Measurements from ENCODE around the gene RPL6.
"Not testable (repeated sequence)": the region's sequence is repeated elsewhere in the genome, so short reads cannot be mapped to it uniquely, and the experiment has no call there.

Gene RPL6

DNA sequence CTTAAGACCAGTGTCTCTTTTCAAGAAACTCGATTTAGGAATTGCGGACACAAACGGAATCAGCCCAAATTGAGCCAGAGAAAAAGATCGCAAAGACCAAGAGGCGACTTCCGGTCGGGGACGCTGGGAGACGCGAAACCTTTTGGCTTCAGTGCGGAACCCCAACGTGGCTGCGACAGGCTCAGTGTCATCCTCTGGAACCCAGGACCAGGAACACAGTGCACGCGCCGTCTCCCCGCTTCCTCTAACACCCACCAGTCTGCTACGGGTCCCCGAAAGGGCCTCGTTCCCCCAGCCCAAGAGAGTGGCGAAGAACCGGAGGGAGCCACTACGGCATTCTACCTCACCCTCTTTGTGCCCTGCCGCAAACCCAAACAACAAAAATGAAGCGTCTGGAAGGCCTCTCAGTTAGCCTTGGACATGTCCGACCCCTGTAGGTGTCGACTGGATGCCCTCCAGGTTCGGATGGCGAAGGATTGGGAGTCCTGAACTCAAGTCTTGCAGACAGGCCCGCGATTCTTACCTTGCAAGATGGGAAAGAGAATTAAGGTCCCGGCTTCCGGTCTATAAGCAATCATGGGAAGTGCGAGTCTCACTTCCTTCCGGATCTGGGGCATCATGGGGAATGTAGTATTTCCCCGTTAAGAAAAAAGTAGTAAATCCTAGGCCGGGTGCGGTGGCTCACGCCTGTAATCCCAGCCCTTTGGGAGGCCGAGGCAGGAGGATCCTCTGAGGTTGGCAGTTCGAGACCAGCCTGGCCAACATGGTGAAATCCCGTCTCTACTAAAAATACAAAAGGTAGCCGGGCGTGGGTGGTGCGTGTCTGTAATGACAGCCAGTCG is at the start of gene RPL6:
TSS of gene RPL6 (minus strand) at position 542 of the 842 bp plus-strand sequence. CDS start 949 bp downstream, outside the sequence.
- peak; percentile 54 to 57 for DNase-seq (ENCODE audit: low read depth in 1 of 2, low spot score in 1 of 2)

DNA sequence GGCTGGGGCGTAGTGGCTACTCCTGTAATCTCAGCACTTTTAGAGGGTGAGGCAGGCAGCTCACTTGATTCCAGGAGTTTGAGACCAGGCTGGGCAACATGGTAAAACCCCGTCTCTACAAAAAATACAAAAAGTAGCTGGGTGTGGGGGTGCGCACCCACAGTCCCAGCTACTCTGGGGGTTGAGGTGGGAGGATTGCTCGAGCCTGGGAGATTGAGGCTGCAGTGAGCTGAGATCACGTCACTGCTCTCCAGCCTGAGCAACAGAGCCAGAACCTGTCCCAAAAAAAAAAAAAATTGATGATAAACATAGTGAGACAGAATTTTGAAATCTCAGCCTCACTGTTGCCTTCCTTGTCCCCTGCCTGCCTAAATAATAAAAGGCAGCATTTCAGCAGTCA is 49.3 kb upstream of the RPL6 start:
- DNase-seq (ENCODE audit: low read depth in 1 of 2, low spot score in 1 of 2) = no peak

DNA sequence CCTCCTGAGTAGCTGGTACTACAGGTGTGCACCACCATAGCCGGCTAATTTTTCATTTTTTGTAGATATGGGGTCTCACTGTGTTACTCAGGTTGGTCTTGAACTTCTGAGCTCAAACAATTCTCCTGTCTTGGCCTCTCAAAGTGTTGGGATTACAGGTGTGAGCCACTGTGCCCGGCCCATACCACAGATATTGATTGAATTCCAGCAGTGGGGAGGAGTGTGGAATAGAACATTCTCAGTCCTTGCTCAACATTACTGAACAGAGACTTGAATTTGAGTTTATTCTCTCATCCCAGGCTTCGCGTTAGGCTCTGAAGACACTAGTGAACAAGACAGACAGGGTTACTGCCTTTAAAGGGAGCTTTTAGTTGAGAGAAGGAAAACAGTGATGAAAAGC is 48.9 kb upstream of the RPL6 start:
- DNase-seq (ENCODE audit: low read depth in 1 of 2, low spot score in 1 of 2) = no peak

DNA sequence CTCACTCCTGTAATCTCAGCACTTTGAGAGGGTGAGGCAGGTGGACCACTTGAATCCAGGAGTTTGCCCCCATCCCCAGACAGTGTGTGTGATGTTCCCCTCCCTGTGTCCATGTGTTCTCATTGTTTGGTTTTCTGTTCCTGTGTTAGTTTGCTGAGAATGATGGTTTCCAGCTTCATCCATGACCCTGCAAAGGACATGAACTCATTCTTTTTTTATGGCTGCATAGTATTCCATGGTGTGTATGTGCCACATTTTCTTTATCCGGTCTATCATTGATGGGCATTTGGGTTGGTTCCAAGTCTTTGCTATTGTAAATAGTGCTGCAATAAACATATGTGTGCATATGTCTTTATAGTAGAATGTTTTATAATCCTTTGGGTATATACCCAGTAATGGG is 47.7 kb upstream of the RPL6 start:
- DNase-seq (ENCODE audit: low read depth in 1 of 2, low spot score in 1 of 2) = not testable (repeated sequence)

DNA sequence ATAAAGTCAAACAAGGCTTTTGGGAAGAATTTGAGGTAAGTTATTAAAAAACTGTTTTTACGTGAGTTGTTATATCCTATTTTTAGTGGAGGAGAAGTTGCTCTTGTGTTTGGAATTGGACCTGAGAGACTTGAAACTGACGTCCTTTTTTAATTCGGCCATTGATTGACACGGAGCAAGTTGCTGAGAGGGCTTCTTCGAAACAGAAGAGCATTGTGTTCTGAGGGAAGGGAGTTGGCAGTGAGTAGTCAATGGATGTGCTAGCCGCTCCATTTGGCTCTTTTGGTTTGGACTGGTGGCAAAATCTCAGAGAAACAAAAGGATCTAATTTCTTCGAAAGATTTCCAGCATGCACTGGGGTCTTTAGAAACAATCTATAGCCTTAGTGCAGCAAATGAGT is 46.6 kb upstream of the RPL6 start:
- DNase-seq (ENCODE audit: low read depth in 1 of 2, low spot score in 1 of 2) = no peak

DNA sequence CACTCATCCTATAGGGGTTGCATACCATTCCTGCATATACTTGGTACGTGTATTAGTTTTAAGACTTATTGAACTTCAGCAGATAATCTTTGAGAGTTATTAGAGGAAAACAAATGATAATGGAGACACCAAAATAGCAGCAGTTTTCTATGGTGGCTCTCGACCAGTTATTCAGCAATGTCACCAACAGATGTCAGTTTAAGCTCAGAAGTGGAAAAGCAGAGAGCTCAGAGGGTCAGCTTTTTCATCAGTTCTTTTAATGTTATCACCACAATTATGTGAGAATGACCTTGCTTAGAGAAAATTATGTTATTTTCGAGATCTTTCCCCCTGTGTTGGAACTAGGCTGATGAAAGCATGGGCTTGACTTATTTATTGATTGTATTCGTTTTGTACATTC is 41.3 kb upstream of the RPL6 start:
- no peak for DNase-seq (ENCODE audit: low read depth in 1 of 2, low spot score in 1 of 2)

DNA sequence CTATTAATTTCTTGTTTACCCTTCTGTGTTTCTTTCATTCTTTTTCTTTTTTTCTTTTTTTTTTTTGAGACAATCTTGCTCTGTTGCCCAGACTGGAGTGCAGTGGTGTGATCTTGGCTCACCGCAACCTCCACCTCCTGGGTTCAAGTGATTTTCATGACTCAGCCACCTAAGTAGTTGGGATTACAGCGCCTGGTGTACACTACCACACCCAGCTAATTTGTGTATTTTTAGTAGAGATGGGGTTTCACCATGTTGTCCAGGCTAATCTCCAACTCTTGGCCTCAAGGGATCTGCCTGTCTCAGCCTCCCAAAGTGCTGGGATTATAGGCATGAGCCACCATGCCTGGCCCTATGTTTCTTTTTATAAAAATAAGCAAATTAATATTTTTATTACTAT is 38.8 kb upstream of the RPL6 start:
- not testable (repeated sequence) for DNase-seq (ENCODE audit: low read depth in 1 of 2, low spot score in 1 of 2)

DNA sequence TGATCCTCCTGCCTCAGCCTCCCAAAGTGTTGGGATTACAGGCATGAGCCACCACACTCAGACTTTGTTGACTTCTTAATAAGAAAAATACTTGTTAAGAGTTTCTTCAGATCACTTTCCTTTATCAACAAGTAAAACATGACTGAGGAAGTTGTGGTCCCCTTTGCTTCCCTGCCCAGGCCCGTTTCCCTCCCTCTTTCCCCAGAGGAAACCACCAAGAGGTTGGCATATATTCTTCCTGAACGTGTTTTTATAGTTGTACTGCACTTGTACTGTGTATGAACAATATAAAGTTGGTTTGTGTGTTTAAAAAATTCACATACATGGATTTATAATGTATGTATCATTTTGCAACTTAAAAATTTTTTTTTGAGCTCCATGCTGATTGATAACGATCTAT is 37.7 kb upstream of the RPL6 start:
- no peak for DNase-seq (ENCODE audit: low read depth in 1 of 2, low spot score in 1 of 2)

DNA sequence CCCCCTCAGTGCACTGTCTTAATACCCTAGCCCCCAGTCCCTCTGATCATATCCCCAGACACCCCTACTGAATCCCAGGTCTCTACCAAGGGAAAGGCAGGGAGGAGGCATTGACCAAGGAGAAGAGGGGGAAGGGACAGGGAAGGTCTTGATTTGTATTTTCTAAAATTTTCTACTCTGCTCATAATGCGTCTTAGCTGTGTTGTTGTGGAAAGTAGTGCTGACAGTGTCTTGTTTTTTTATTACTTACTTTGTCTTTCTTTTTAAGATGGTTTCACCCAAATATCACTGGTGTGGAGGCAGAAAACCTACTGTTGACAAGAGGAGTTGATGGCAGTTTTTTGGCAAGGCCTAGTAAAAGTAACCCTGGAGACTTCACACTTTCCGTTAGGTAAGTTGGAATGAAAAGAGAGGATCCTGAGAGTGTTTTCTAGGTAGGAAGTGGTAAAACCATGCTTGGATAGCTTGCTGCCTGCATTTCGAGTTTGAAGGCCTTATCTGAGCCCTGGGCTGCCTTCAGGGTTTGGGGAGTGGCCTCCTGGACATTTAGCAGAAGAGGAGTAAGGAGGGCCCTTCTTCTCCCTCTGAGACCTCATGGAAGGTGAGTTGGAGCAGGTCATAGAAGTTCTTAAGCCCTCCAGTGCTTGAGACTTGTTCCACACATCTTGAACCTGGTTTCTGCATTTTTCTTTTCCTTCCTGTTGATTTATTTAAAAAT is 36.8 kb upstream of the RPL6 start:
- no peak for DNase-seq (ENCODE audit: low read depth in 1 of 2, low spot score in 1 of 2)

DNA sequence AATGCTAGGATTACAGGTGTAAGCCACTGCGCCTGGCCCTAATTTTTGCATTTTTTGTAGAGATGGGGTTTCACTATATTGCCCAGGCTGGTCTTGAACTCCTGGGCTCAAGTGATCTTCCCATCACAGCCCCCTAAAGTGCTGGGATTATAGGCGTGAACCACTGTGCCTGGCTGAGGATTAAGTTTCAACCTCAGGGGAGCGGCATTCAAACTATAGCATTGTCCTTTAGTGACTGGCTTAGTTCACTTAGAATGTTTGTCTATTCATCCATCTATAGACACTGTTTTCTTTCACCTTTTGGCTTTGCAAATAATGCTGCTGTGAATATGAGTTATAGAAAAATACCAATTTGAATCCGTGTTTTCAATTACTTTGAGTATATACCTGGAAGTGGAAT is 34.5 kb upstream of the RPL6 start:
- DNase-seq (ENCODE audit: low read depth in 1 of 2, low spot score in 1 of 2) = no peak

DNA sequence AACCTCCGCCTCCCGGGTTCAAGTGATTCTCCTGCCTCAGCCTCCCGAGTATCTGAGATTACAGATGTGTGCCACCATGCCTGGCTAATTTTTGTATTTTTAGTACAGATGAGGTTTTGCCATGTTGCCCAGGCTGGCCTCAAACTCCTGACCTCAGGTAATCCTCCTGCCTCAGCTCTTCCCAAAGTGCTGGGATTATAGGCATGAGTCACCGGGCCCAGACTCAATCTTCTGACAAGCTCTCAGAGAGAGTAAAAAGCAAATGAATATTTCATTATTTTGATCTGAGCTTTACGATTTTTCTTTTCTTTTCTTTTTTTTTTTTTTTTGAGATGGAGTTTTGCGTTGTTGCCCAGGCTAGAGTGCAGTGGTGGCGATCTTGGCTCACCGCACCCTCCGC is 31.2 kb upstream of the RPL6 start:
- not testable (repeated sequence) for DNase-seq (ENCODE audit: low read depth in 1 of 2, low spot score in 1 of 2)

DNA sequence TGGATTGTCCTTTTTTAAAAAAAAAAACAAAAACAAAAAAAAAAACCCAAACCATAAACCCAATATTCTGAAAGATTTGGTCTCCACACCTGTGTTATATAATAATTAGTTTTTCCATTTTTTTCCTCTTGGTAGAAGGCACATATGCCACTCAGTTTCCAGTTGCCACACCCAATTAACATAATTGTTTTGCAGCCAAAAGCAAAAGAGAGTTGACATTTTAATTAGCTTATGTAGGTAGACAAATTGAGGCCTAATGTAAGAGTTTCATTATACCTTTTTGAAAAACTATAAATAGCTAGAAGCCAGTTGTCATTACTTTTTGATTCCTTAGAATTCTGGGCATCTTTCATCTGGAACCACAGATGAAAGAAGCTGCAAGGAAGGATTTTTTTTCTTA is 30.4 kb upstream of the RPL6 start:
- no peak for DNase-seq (ENCODE audit: low read depth in 1 of 2, low spot score in 1 of 2)

DNA sequence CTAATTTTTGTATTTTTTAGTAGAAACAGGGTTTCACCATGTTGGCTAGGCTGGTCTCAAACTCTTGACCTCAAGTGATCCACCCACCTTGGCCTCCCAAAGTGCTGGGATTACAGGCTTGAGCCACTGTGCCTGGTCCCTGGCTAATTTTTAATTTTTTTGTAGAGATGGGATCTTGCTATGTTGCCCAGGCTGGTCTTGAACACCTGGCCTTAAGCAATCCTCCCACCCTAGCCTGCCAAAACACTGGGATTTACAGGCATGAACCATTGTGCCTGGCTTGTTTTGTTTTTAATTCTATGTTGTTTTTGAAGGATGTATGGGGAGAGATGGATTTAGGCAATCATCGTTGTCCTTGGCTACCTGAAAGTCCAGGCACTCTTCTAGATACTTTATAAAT is 29.2 kb upstream of the RPL6 start:
- DNase-seq (ENCODE audit: low read depth in 1 of 2, low spot score in 1 of 2) = not testable (repeated sequence)

DNA sequence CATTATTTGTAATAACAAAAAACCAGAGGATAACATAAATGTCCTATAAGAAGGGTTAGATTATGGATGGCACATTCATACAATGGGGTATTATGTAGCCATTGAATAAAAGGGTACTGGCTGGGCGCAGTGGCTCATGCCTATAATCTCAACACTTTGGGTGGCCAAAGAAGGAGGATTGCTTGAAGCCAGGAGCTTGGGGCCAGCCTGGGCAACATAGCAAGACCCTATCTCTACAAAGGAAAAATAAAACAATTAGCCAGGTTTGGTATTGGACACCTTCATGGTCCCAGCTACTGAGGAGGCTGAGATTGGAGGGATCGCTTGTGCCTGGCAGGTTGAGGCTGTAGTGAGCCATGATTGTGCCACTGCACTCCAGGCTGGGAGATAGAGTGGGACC is 24.1 kb upstream of the RPL6 start:
- DNase-seq (ENCODE audit: low read depth in 1 of 2, low spot score in 1 of 2) = no peak

DNA sequence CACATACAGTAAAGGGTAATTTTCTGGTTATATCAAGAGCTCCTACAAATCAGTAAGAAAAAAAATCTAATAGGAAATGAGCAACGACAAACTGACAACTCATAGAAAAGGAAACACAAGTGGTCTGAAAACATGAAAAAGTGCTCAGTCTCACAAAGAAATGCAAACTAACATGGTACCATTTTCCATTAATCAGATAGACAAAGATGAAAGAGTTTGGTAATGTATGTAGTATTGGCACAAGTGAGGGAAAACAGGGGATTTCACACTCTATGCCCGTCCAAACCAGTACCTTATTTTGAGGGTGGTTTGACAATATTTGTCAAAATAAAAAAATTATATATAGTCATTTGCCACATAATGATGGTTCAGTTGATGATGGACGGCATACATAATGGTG is 22.6 kb upstream of the RPL6 start:
- DNase-seq (ENCODE audit: low read depth in 1 of 2, low spot score in 1 of 2) = no peak

DNA sequence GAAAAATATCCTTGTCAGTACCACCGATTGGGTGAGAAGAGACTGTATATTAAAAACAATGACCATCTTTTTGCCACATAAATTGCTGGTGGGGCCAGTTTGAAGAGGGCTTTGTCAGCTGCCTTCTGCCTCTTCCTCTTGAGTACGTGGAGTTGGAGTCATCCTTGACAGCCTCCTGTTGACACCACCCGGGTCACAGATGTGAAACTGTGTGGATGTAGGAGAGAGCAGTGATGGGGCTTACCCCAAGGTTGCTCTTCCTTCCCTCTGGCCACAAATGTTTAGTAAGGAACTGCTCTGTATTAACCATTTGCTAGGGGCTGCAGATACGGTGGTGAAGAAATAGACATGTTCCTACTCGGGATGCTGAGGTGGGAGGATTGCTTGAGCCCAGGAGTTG is 21.5 kb upstream of the RPL6 start:
- no peak for DNase-seq (ENCODE audit: low read depth in 1 of 2, low spot score in 1 of 2)

DNA sequence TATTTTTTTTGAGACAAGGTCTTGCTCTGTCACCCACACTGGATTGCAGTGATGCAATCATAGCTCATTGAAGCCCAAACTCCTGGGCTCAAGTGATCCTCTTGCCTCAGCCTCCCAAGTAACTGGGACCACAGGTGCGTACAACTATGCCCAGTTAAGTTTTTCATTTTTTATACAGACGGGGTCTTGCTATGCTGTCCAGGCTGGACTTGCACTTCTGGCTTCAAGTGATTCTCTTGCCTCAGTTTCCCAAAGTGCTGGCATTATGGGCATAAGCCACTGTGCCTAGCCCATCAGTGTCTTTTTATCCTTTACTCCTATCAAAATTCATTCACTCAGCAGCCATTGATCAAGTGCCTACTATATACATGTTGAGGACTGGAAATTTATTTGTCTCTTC is 18.4 kb upstream of the RPL6 start:
- DNase-seq (ENCODE audit: low read depth in 1 of 2, low spot score in 1 of 2) = no peak

DNA sequence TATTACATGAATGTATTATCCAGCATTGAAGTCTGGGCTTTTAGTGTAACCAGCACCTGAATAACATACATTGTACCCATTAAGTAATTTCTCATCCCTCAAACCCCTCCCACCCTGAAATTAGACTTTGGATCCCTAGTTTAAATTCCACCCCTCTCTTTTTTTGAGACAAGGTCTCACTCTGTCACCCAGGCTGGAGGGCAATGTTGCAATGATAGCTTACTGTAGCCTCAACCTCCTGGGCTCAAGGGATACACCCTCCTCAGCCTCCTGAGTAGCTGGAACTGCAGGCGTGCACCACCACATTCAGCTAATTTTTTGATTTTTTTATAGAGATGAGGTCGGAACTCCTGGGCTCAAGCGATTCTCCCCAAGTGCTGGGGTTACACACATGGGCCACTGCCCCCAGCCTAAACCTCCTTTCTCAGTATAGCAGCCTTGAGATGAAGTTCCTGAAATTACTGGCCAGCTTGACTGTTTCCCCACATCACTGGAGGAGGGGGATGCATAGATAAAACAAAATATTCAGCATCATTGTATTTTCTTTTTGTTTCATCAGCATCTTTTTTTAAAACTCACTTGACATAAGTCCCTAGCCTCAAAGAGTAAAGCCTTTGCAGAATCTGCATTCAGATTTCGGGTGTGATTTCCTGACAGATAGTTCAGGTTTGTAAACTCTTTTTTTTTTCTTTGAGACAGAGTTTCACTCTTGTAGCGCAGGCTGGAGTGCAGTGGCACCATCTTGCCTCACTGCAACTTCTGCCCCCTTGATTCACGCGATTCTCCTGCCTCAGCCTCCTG is 16.4 kb upstream of the RPL6 start:
- no peak for DNase-seq (ENCODE audit: low read depth in 1 of 2, low spot score in 1 of 2)

DNA sequence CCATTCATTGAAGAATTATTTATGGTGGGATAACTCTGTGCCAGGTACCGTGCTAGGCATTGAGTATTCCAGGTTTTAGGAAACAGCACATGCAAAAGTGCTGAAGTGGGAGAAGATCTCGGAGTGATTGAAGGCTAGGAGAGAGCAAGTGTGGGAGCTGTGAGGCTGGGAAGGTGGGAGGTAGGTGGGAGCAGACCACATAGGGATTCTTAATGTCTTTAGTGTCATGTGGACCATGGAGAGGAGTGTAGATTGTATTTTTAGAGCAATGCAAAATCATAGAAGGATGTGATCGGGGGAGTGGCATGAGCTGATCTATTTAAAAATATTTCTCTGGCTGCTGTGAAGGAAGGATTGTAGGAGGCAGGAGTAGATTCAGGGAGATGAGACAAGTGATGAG is 14.7 kb upstream of the RPL6 start:
- no peak for DNase-seq (ENCODE audit: low read depth in 1 of 2, low spot score in 1 of 2)

DNA sequence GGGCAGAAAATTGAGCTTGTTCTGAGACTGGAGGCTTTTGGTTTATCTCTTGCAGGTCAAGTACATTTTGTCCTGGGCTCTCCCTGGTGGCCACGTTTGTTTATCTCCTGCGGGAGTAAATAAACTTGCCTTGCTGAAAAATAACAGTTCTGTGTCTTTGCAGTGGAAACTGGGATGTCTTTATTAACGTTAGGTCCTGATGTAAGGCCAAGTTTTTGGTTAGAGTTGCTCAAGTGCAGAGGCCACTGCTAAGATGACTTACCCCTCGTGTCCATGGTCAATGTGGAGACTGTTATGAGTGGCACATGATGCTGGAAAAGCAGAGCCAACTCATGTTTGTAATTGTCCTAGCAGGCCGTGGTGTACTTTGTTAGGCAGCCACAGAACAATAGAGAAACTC is 13.1 kb upstream of the RPL6 start:
- DNase-seq (ENCODE audit: low read depth in 1 of 2, low spot score in 1 of 2) = no peak

DNA sequence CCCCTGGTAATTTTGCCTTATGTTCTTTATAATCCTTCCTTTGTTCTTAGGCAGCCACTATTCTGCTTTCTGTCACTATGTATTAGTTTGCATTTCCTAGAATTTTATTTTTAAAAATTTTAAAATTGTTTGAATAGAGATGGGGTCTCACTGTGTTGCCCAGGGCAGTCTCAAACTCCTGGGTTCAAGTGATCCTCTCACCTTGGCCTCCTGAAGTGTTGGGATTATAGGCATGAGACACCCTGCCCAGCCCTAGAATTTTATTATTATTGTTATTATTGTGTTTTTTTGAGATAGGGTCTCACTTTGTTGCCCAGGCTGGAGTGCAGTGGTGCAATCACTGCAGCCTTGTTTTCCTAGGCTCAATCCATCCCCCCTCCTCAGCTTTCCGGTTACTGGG is 12.0 kb upstream of the RPL6 start:
- DNase-seq (ENCODE audit: low read depth in 1 of 2, low spot score in 1 of 2) = no peak

DNA sequence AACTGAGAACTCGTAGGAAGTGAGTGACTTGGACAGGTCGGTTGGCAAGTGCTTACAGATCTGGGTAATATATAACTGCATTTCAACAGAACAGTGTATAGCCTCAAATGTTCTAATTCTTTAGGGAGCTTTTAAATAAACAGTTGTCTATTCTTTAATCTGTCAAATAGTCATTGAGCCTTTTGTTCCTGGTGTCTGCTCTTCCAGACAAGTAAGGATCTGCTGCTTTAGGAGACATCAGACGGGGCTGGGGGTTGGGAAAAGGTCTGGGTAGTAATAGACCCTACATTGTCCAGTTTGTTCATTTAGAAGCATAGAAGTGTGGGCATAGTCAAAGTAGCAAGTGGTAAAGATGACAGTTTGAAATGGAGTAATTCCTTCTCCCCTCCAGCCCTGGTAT is 11.3 kb upstream of the RPL6 start:
- DNase-seq (ENCODE audit: low read depth in 1 of 2, low spot score in 1 of 2) = no peak

All from activated T-helper 1 cell treated with anti-CD3 and anti-CD28 coated beads, Interleukin-2, amount 50 U/mL, for 16 hours (primary cell).